SK-N-SH treated with all-trans-retinoic acid at 6 μM for 48 hours (cell line): ENCODE data around the gene ADAMTS6.

ENCODE experiments used
- ARNTL ChIP-seq: fragments of 450-650 bp; formaldehyde crosslinking; IDR thresholded peaks from 2 replicates; pipeline ENCODE4 v1.5.0; 2020; ENCODE audit warnings: low read depth, mild to moderate bottlenecking, moderate library complexity, borderline replicate concordance
- BACH2 ChIP-seq: fragments of 250-450 bp; sonication (Bioruptor Pico); IDR thresholded peaks from 2 replicates; pipeline ENCODE4 v1.9.0; 2021; ENCODE audit warnings: mild to moderate bottlenecking, borderline replicate concordance
- GLIS3 ChIP-seq: fragments of 250-450 bp; sonication (Bioruptor Pico); IDR thresholded peaks from 2 replicates; pipeline ENCODE4 v1.5.0; 2020; ENCODE audit warnings: mild to moderate bottlenecking, moderate library complexity
- ISL1 ChIP-seq: fragments of 250-450 bp; sonication (Bioruptor Pico); IDR thresholded peaks from 2 replicates; pipeline ENCODE4 v2.1.2; 2022; ENCODE audit warnings: mild to moderate bottlenecking, moderate library complexity
- OSR1 ChIP-seq: fragments of 250-450 bp; sonication (Bioruptor Pico); IDR thresholded peaks from 2 replicates; pipeline ENCODE4 v1.8.0; 2022; ENCODE audit warnings: moderate library complexity, mild to moderate bottlenecking, inconsistent platforms
- PATZ1 ChIP-seq: fragments of 250-450 bp; sonication (Bioruptor Pico); IDR thresholded peaks from 2 replicates; pipeline ENCODE4 v1.8.0; 2020; ENCODE audit warnings: mild to moderate bottlenecking, moderate library complexity, borderline replicate concordance
- POU6F1 ChIP-seq: fragments of 250-450 bp; sonication (Bioruptor Pico); IDR thresholded peaks from 2 replicates; pipeline ENCODE4 v1.8.0; 2021; ENCODE audit warnings: low read depth, mild to moderate bottlenecking, moderate library complexity, borderline replicate concordance
- PPARA ChIP-seq: fragments of 250-450 bp; sonication (Bioruptor Pico); IDR thresholded peaks from 2 replicates; pipeline ENCODE4 v1.5.0; 2020; ENCODE audit warnings: mild to moderate bottlenecking, borderline replicate concordance
- RARB ChIP-seq: fragments of 250-450 bp; sonication (Bioruptor Pico); IDR thresholded peaks from 2 replicates; pipeline ENCODE4 v1.8.0; 2021; ENCODE audit warnings: mild to moderate bottlenecking, moderate library complexity
- TCF4 ChIP-seq: fragments of 250-450 bp; sonication (Bioruptor Pico); IDR thresholded peaks from 2 replicates; pipeline ENCODE4 v1.8.0; 2021; ENCODE audit warnings: mild to moderate bottlenecking, moderate library complexity, borderline replicate concordance
- ZFP3 ChIP-seq: fragments of 250-450 bp; sonication (Bioruptor Pico); IDR thresholded peaks from 2 replicates; pipeline ENCODE4 v1.5.0; 2020; ENCODE audit warnings: mild to moderate bottlenecking, moderate library complexity
- ZFP30 ChIP-seq: fragments of 450-650 bp; formaldehyde crosslinking; IDR thresholded peaks from 2 replicates; pipeline ENCODE4 v1.5.0; 2022; ENCODE audit warnings: mild to moderate bottlenecking, moderate library complexity

- TF ChIP-seq ZFP30 (CRISPR knock-in tag) (no peak), TCF4 (CRISPR knock-in tag) (no peak), RARB (CRISPR knock-in tag) (no peak), ARNTL (CRISPR knock-in tag) (no peak), ZFP3 (no peak), PATZ1 (CRISPR knock-in tag) (no peak), BACH2 (CRISPR knock-in tag) (no peak), GLIS3 (CRISPR knock-in tag) (no peak), ISL1 (CRISPR knock-in tag) (no peak), PPARA (CRISPR knock-in tag) (no peak), POU6F1 (CRISPR knock-in tag) (no peak), OSR1 (CRISPR knock-in tag) (no peak)
These were observed 267.7 kb downstream of the ADAMTS6 start for GRCh38 chr5:65213921-65214525.
